ENCODE results near the gene ESRP2. TPM values are rescaled to one million over a fixed set of nuclear protein-coding genes. Genes with fewer than 3 reads are reported as not detected.

ESRP2 gene
- total RNA-seq, 1 donor from 2014 or later = 5.4 TPM

DNA sequence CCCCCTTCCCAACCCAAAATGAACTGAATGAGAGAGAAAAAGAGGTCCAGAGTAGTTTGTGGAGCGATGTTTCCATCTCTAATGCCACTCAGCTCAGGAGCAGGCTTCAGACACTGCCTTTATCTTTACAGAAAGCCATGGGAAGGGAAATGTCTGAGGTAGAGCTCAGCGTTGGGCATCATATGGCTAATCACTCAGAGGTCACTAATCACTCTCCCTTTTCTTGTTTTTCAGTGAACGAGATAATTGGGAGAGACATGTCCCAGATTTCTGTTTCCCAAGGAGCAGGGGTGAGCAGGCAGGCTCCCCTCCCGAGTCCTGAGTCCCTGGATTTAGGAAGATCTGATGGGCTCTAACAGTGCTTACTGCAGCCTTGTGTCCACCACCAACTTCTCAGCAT lies 9.8 kb downstream of the ESRP2 start:
- no peak for DNase-seq (ENCODE audit: low spot score)
- no peak overlapping the region for H3K4me2 ChIP-seq
- H3K36me3 ChIP-seq = no peaks in the 10 kb centered on the region
- no peaks in the 10 kb centered on the region for H3K9me3 Mint-ChIP-seq
- H3K9me3 ChIP-seq (ENCODE audit: low read depth) = no peaks in the 10 kb centered on the region
- TF ChIP-seq, protein P1, sequence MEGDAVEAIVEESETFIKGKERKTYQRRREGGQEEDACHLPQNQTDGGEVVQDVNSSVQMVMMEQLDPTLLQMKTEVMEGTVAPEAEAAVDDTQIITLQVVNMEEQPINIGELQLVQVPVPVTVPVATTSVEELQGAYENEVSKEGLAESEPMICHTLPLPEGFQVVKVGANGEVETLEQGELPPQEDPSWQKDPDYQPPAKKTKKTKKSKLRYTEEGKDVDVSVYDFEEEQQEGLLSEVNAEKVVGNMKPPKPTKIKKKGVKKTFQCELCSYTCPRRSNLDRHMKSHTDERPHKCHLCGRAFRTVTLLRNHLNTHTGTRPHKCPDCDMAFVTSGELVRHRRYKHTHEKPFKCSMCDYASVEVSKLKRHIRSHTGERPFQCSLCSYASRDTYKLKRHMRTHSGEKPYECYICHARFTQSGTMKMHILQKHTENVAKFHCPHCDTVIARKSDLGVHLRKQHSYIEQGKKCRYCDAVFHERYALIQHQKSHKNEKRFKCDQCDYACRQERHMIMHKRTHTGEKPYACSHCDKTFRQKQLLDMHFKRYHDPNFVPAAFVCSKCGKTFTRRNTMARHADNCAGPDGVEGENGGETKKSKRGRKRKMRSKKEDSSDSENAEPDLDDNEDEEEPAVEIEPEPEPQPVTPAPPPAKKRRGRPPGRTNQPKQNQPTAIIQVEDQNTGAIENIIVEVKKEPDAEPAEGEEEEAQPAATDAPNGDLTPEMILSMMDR (IDR thresholded peaks at IDR 0.05) = no peak
- TF ChIP-seq EZH2phosphoT487 (IDR thresholded peaks at IDR 0.05) (no peak), EZH2 (IDR thresholded peaks at IDR 0.05) (no peak)
- peaks cover 23% of the 10 kb centered on the region for H4K20me1 ChIP-seq (ENCODE audit: low read depth)
- no peaks in the 10 kb centered on the region for H3K27me3 ChIP-seq
- H3K9ac ChIP-seq = no peak overlapping the region
- no peak overlapping the region for H3K27ac ChIP-seq
- H3K27me3 Mint-ChIP-seq (ENCODE audit: insufficient read depth, low read depth) = no peaks in the 10 kb centered on the region
- H2AFZ ChIP-seq (replicated peaks) = no peak overlapping the region
- H3K4me1 Mint-ChIP-seq = no peaks in the 10 kb centered on the region
- H3K4me3 ChIP-seq = no peak overlapping the region
- no peak overlapping the region for H3K27ac Mint-ChIP-seq
- no peaks in the 10 kb centered on the region for H3K79me2 ChIP-seq (ENCODE audit: low read depth)
- no peaks in the 10 kb centered on the region for H3K36me3 Mint-ChIP-seq
- H3K4me1 ChIP-seq = no peaks in the 10 kb centered on the region
- no peak overlapping the region for H3K4me3 Mint-ChIP-seq
- peaks cover 7% of the 10 kb centered on the region for H3F3A ChIP-seq (ENCODE audit: low read depth)

DNA sequence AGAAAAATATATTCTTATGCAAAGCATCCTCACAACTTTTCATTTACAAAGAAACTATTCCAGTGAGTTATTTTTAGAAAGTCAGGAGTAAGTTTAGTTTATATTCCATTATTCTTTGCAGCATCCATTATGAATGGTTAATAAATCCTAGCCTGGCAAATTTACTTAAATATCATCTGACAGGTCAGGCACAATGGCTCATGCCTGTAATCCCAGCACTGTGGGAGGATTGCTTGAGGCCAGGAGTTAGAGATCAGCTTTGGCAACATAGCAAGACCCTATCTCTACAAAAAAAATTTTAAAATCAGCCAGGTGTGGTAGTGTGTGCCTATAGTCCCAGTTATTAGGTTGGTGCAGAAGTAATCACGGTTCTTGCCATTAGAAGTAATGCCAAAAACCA lies 12.9 kb downstream of the ESRP2 start:
- H3K9me3 Mint-ChIP-seq = no peaks in the 10 kb centered on the region
- no peak overlapping the region for H3K27ac Mint-ChIP-seq
- no peak for TF ChIP-seq EZH2phosphoT487 (IDR thresholded peaks at IDR 0.05)
- TF ChIP-seq, protein P1 (IDR thresholded peaks at IDR 0.05) = no peak
- no peak for TF ChIP-seq EZH2 (IDR thresholded peaks at IDR 0.05)
- DNase-seq (ENCODE audit: low spot score) = no peak
- H3K27me3 Mint-ChIP-seq (ENCODE audit: insufficient read depth, low read depth) = no peaks in the 10 kb centered on the region
- H3K27ac ChIP-seq = no peak overlapping the region
- no peaks in the 10 kb centered on the region for H3F3A ChIP-seq (ENCODE audit: low read depth)
- no peak overlapping the region for H2AFZ ChIP-seq (replicated peaks)
- no peak overlapping the region for H3K4me2 ChIP-seq
- no peaks in the 10 kb centered on the region for H3K79me2 ChIP-seq (ENCODE audit: low read depth)
- H3K36me3 Mint-ChIP-seq = no peaks in the 10 kb centered on the region
- no peaks in the 10 kb centered on the region for H3K4me1 ChIP-seq
- no peaks in the 10 kb centered on the region for H3K27me3 ChIP-seq
- H3K4me3 Mint-ChIP-seq = no peak overlapping the region
- no peaks in the 10 kb centered on the region for H3K4me1 Mint-ChIP-seq
- no peaks in the 10 kb centered on the region for H3K36me3 ChIP-seq
- H3K4me3 ChIP-seq = no peak overlapping the region
- no peak overlapping the region for H3K9ac ChIP-seq
- peaks cover 14% of the 10 kb centered on the region for H4K20me1 ChIP-seq (ENCODE audit: low read depth)
- no peaks in the 10 kb centered on the region for H3K9me3 ChIP-seq (ENCODE audit: low read depth)

DNA sequence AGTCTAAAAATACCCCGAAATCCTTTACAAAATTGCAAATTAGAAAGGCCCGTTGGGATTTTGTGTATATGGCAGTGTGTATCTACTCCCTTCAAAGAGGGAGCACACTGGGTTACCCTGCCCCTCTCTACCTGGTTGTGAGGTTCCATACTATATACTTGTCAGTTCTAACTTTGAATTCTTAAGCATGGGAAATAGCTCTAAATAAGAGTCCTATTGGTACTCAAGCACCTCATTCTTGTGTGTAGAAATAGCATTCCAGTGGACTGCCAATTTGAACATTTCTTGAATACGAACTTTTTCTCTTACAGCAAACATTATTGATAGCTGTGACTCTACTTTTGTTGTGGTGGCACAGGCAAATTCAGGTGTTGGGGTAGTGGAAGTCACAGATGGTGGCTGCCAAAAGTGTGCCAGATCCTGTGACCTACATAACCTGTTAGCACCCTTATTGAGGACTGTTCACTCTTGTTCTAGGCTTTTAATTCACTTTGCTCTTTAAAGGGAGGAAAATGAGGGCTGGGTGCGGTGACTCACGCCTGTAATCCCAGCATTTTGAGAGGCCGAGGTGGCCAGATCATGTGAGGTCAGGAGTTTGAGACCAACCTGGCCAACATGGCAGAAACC lies 16.1 kb downstream of the ESRP2 start:
- no peak overlapping the region for H3K27ac Mint-ChIP-seq
- H3K4me1 Mint-ChIP-seq = no peaks in the 10 kb centered on the region

More for the DNA sequence above, 16.1 kb downstream of the ESRP2 start:
- no peak for DNase-seq (ENCODE audit: low spot score)
- Histone ChIP-seq H3K4me3 (no peak overlapping the region), H3K36me3 (no peaks in the 10 kb centered on the region), H3K9ac (no peak overlapping the region), H3K4me2 (no peak overlapping the region), H3K79me2 (ENCODE audit: low read depth) (no peaks in the 10 kb centered on the region), H4K20me1 (ENCODE audit: low read depth) (peaks cover 13% of the 10 kb centered on the region), H3K9me3 (ENCODE audit: low read depth) (no peaks in the 10 kb centered on the region), H2AFZ (replicated peaks) (no peak overlapping the region), H3K27ac (no peak overlapping the region), H3K27me3 (no peaks in the 10 kb centered on the region), H3K4me1 (no peaks in the 10 kb centered on the region), H3F3A (ENCODE audit: low read depth) (no peaks in the 10 kb centered on the region)
- H3K27me3 Mint-ChIP-seq (ENCODE audit: insufficient read depth, low read depth) = no peaks in the 10 kb centered on the region
- H3K4me3 Mint-ChIP-seq = no peak overlapping the region
- peaks cover 5% of the 10 kb centered on the region for H3K36me3 Mint-ChIP-seq
- H3K9me3 Mint-ChIP-seq = no peaks in the 10 kb centered on the region
- TF ChIP-seq EZH2 (IDR thresholded peaks at IDR 0.05) (no peak), EZH2phosphoT487 (IDR thresholded peaks at IDR 0.05) (no peak)
- TF ChIP-seq, protein P1 (IDR thresholded peaks at IDR 0.05) = no peak
